SU-DHL-6 (cell line): Measurements from ENCODE around the gene PSMB3.

Experiments used
- H2AFZ ChIP-seq: fragments of 200-600 bp; sonication (generic); 2 replicates; pipeline ENCODE4 v1.6.1; 2014; ENCODE audit warnings: low read depth, mild to moderate bottlenecking, moderate library complexity, mixed read lengths, antibody characterized with exemption, low read length; ENCODE audit not compliant: severe bottlenecking
- H3F3A ChIP-seq: fragments of 200-600 bp; shearing (Covaris generic); 2 replicates; pipeline ENCODE4 v1.6.0; 2016; ENCODE audit warnings: antibody characterized with exemption, mild to moderate bottlenecking; ENCODE audit not compliant: insufficient read depth
- H3K27ac ChIP-seq: fragments of 200-600 bp; sonication (generic); 2 replicates; pipeline ENCODE4 v1.5.1; 2016; ENCODE audit warnings: low read depth, mild to moderate bottlenecking, low read length, moderate library complexity, mixed read lengths
- H3K27me3 ChIP-seq: fragments of 200-600 bp; sonication (generic), shearing (Covaris generic); 2 replicates; pipeline ENCODE4 v1.6.0; 2014; ENCODE audit warnings: mild to moderate bottlenecking, low read length
- H3K36me3 ChIP-seq: fragments of 200-600 bp; sonication (generic); 2 replicates; pipeline ENCODE4 v1.6.1; 2014; ENCODE audit warnings: mild to moderate bottlenecking, low read length, mixed read lengths
- H3K4me2 ChIP-seq: fragments of 300-600, 200-600 bp; shearing (Covaris generic), sonication (generic); 2 replicates; pipeline ENCODE4 v1.6.0; 2014; ENCODE audit warnings: low read length, low read depth, mild to moderate bottlenecking; ENCODE audit not compliant: poor library complexity, severe bottlenecking
- H3K4me3 ChIP-seq: fragments of 200-600 bp; sonication (generic); 2 replicates; pipeline ENCODE4 v1.5.1; 2014; ENCODE audit warnings: antibody characterized with exemption, low read length, mild to moderate bottlenecking, mixed read lengths; ENCODE audit not compliant: insufficient read depth, poor library complexity, severe bottlenecking
- H3K79me2 ChIP-seq: fragments of 200-600 bp; sonication (generic); 2 replicates; pipeline ENCODE4 v1.6.1; 2014; ENCODE audit warnings: mild to moderate bottlenecking, low read length, moderate library complexity; ENCODE audit not compliant: insufficient read depth
- H3K9ac ChIP-seq: fragments of 200-600 bp; sonication (generic); 2 replicates; pipeline ENCODE4 v1.7.0; 2014; ENCODE audit warnings: mild to moderate bottlenecking, low read length
- H3K9me2 ChIP-seq: fragments of 200-600 bp; sonication (generic); replicated peaks from 2 replicates; pipeline ENCODE4 v1.6.1; 2014; ENCODE audit warnings: low read length; ENCODE audit not compliant: insufficient read depth
- H3K9me3 ChIP-seq: fragments of 200-600 bp; sonication (generic); 2 replicates; pipeline ENCODE4 v1.6.1; 2014; ENCODE audit warnings: low read length, mixed read lengths; ENCODE audit not compliant: insufficient read depth
- H4K20me1 ChIP-seq: fragments of 200-600 bp; sonication (generic); 2 replicates; pipeline ENCODE4 v1.6.1; 2014; ENCODE audit warnings: low read depth, mild to moderate bottlenecking, antibody characterized with exemption, low read length, moderate library complexity, mixed read lengths
- CTCF ChIP-seq: fragments of 200-600 bp; sonication (generic); IDR thresholded peaks from one replicate; pipeline ENCODE4 v1.5.1; 2017; ENCODE audit warnings: antibody characterized with exemption, mild to moderate bottlenecking, low read length, moderate library complexity; ENCODE audit not compliant: insufficient read depth, poor library complexity, severe bottlenecking
- EZH2phosphoT487 ChIP-seq: fragments of 200-600 bp; sonication (generic), shearing (Covaris generic); conservative IDR thresholded peaks from 2 replicates; pipeline ENCODE4 v1.6.1; 2018; ENCODE audit warnings: mild to moderate bottlenecking, antibody characterized with exemption, low read length, moderate library complexity, mixed read lengths

The PSMB3 gene

GRCh38 chr17:38739305-38739704 is 13.2 kb upstream of the PSMB3 start:
- H3K9me2 ChIP-seq: no peaks in the 10 kb centered on the region
- H3K27me3 ChIP-seq: no peaks in the 10 kb centered on the region
- H3K27ac ChIP-seq: no peak overlapping the region
- no peak for TF ChIP-seq EZH2phosphoT487
- TF ChIP-seq CTCF: no peak
- H4K20me1 ChIP-seq: no peaks in the 10 kb centered on the region
- no peak overlapping the region for H2AFZ ChIP-seq
- H3K36me3 ChIP-seq: no peaks in the 10 kb centered on the region
- H3K9me3 ChIP-seq: no peaks in the 10 kb centered on the region
- H3K4me2 ChIP-seq: no peak overlapping the region
- peaks cover 7% of the 10 kb centered on the region; the same call in 1 of the 2 replicates for H3F3A ChIP-seq
- no peaks in the 10 kb centered on the region for H3K79me2 ChIP-seq
- H3K9ac ChIP-seq: no peak overlapping the region
- no peak overlapping the region for H3K4me3 ChIP-seq

DNA sequence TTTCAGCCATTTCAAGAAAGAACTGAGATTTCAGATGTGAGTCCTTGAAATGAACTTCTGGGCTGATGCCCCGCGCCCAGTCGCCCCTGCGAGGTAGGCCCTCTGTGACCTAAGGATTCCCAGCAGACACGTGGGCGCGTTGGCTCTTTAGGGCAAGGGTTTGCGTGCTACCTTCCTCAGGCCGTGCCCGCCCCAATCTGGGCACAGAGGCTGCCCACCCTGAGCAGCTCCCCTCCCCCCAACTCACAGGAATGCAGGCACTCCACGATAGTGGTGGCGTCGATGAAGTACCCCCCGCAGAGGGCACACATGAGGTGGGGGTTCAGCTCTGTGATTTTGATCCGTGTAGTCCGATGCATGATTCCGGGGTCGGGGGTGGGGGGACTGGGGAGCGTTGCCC is 12.5 kb upstream of the PSMB3 start:
- H3K27ac ChIP-seq: no peak overlapping the region
- no peaks in the 10 kb centered on the region for H3K36me3 ChIP-seq

GRCh38 chr17:38740806-38741205 is 11.7 kb upstream of the PSMB3 start:
- Histone ChIP-seq H3K27ac (no peak overlapping the region), H3K79me2 (no peaks in the 10 kb centered on the region)

More for the DNA sequence above, 12.5 kb upstream of the PSMB3 start:
- Histone ChIP-seq H3K9me2 (no peaks in the 10 kb centered on the region), H4K20me1 (no peaks in the 10 kb centered on the region), H2AFZ (no peak overlapping the region), H3K79me2 (no peaks in the 10 kb centered on the region), H3K9ac (no peak overlapping the region), H3K4me2 (no peak overlapping the region), H3K4me3 (no peak overlapping the region), H3F3A (0 out of 2 replicates have a peak, but pooled peaks cover under 1% of the 10 kb centered on the region), H3K27me3 (no peaks in the 10 kb centered on the region), H3K9me3 (no peaks in the 10 kb centered on the region)
- TF ChIP-seq EZH2phosphoT487: no peak
- TF ChIP-seq CTCF: no peak

More at GRCh38 chr17:38740806-38741205, 11.7 kb upstream of the PSMB3 start:
- Histone ChIP-seq H3F3A (no peaks in the 10 kb centered on the region), H3K36me3 (no peaks in the 10 kb centered on the region), H3K4me3 (no peak overlapping the region), H3K27me3 (no peaks in the 10 kb centered on the region), H3K4me2 (no peak overlapping the region), H3K9me2 (no peaks in the 10 kb centered on the region), H3K9ac (no peak overlapping the region), H2AFZ (no peak overlapping the region), H4K20me1 (no peaks in the 10 kb centered on the region), H3K9me3 (no peaks in the 10 kb centered on the region)
- TF ChIP-seq EZH2phosphoT487 (no peak), CTCF (no peak)
